Subcutaneous abdominal adipose tissue (tissue), 5 donors: ENCODE measurements around the gene TOM1L2.

Experiments
- H3K27ac ChIP-seq: one replicate; pipeline ENCODE4 v1.7.0; 2013; ENCODE audit warnings: low read depth, mild to moderate bottlenecking, inconsistent platforms, low read length, moderate library complexity
- H3K27me3 ChIP-seq, 5 donors: one replicate each; pipeline ENCODE4 v1.7.0; 2013; ENCODE audit warnings: low read length in 5 of 5, inconsistent platforms in 1 of 5; ENCODE audit not compliant: control insufficient read depth in 5 of 5, insufficient read depth in 4 of 5
- H3K36me3 ChIP-seq, 5 donors: one replicate each; pipeline ENCODE4 v1.7.0; 2013; ENCODE audit warnings: low read length in 5 of 5; ENCODE audit not compliant: control insufficient read depth in 5 of 5, insufficient read depth in 5 of 5
- H3K4me1 ChIP-seq, 5 donors: one replicate each; pipeline ENCODE4 v1.7.0; 2013; ENCODE audit warnings: low read length in 5 of 5, mild to moderate bottlenecking in 3 of 5, moderate library complexity in 1 of 5; ENCODE audit not compliant: control insufficient read depth in 5 of 5, insufficient read depth in 5 of 5
- H3K4me3 ChIP-seq, 5 donors: one replicate each; pipeline ENCODE4 v1.7.0; 2013; ENCODE audit warnings: low read length in 5 of 5, low read depth in 1 of 5
- H3K9ac ChIP-seq, 5 donors: one replicate each; pipeline ENCODE4 v1.7.0; 2013; ENCODE audit warnings: low read length in 5 of 5, mild to moderate bottlenecking in 4 of 5, moderate library complexity in 3 of 5
- H3K9me3 ChIP-seq, 5 donors: one replicate each; pipeline ENCODE4 v1.7.0; 2013; ENCODE audit warnings: low read length in 5 of 5; ENCODE audit not compliant: control insufficient read depth in 5 of 5
- donor health status: healthy.
- donor health status: healthy.
- donor health status: healthy.
- donor health status: healthy.
- donor health status: healthy.

The TOM1L2 gene

GRCh38 chr17:17859909-17860765, 112.1 kb downstream of the TOM1L2 start:
- Histone ChIP-seq H3K9me3 (no peaks in the 10 kb centered on the region), H3K9ac (no peak overlapping the region), H3K27ac (no peak overlapping the region), H3K4me3 (no peak overlapping the region), H3K27me3 (no peaks in the 10 kb centered on the region), H3K36me3 (peaks cover 0 to 36% (median 16%) of the 10 kb centered on the region in 5 donors), H3K4me1 (peaks cover 2 to 27% (median 19%) of the 10 kb centered on the region in 5 donors)

- peak overlapping the region; percentile 63 for H3K27ac ChIP-seq
- peaks cover 6 to 47% (median 27%) of the 10 kb centered on the region in 5 donors for H3K4me1 ChIP-seq
Measured at GRCh38 chr17:17857496-17857895, 114.7 kb downstream of the TOM1L2 start.

GRCh38 chr17:17856386-17856785, 115.8 kb downstream of the TOM1L2 start:
- peak overlapping the region; percentile 63 for H3K27ac ChIP-seq
- H3K36me3 ChIP-seq: peaks cover 0 to 17% (median 7%) of the 10 kb centered on the region in 5 donors
- no peaks in the 10 kb centered on the region for H3K27me3 ChIP-seq
- H3K9ac ChIP-seq: peak overlapping the region in 1 of 5 donors; percentile 41
- no peaks in the 10 kb centered on the region for H3K9me3 ChIP-seq
- peaks cover 6 to 47% (median 27%) of the 10 kb centered on the region in 5 donors for H3K4me1 ChIP-seq
- no peak overlapping the region for H3K4me3 ChIP-seq

More at GRCh38 chr17:17857496-17857895, 114.7 kb downstream of the TOM1L2 start:
- Histone ChIP-seq H3K4me3 (no peak overlapping the region), H3K36me3 (peaks cover 0 to 28% (median 16%) of the 10 kb centered on the region in 5 donors), H3K27me3 (no peaks in the 10 kb centered on the region), H3K9ac (peak overlapping the region in 1 of 5 donors; percentile 25), H3K9me3 (no peaks in the 10 kb centered on the region)

GRCh38 chr17:17855976-17856375, 116.2 kb downstream of the TOM1L2 start:
- Histone ChIP-seq H3K9me3 (no peaks in the 10 kb centered on the region), H3K27ac (peak overlapping the region; percentile 77), H3K4me3 (no peak overlapping the region), H3K27me3 (no peaks in the 10 kb centered on the region), H3K4me1 (peaks cover 6 to 47% (median 27%) of the 10 kb centered on the region in 5 donors), H3K36me3 (peaks cover 0 to 14% (median 3%) of the 10 kb centered on the region in 5 donors), H3K9ac (peak overlapping the region in 2 of 5 donors; percentile 58 to 65)

GRCh38 chr17:17853811-17854447, 118.3 kb downstream of the TOM1L2 start:
- Histone ChIP-seq H3K4me1 (peaks cover 15 to 59% (median 34%) of the 10 kb centered on the region in 5 donors), H3K9me3 (no peaks in the 10 kb centered on the region), H3K9ac (no peak overlapping the region), H3K27ac (peak overlapping the region; percentile 53), H3K36me3 (peaks cover 0 to 15% (median 0%) of the 10 kb centered on the region in 5 donors), H3K27me3 (no peaks in the 10 kb centered on the region), H3K4me3 (no peak overlapping the region)

- peaks cover 0 to 19% (median 0%) of the 10 kb centered on the region in 5 donors for H3K36me3 ChIP-seq
- H3K27me3 ChIP-seq: no peaks in the 10 kb centered on the region
- H3K4me3 ChIP-seq: no peak overlapping the region
- H3K9me3 ChIP-seq: no peaks in the 10 kb centered on the region
- H3K4me1 ChIP-seq: peaks cover 21 to 69% (median 43%) of the 10 kb centered on the region in 5 donors
- no peak overlapping the region for H3K9ac ChIP-seq
- peak overlapping the region; percentile 53 for H3K27ac ChIP-seq
Measured at GRCh38 chr17:17852930-17853329, 119.3 kb downstream of the TOM1L2 start.

- peak overlapping the region in 1 of 5 donors; percentile 19 for H3K9ac ChIP-seq
- peaks cover 21 to 70% (median 50%) of the 10 kb centered on the region in 5 donors for H3K4me1 ChIP-seq
- peak overlapping the region; percentile 53 for H3K27ac ChIP-seq
Measured at GRCh38 chr17:17851103-17852002, 120.8 kb downstream of the TOM1L2 start.

GRCh38 chr17:17849845-17850373, 122.3 kb downstream of the TOM1L2 start:
- Histone ChIP-seq H3K4me3 (no peak overlapping the region), H3K27ac (peak overlapping the region; percentile 88), H3K9ac (peak overlapping the region; percentile 44 to 74 (median 65)), H3K4me1 (peaks cover 21 to 56% (median 38%) of the 10 kb centered on the region in 5 donors), H3K27me3 (no peaks in the 10 kb centered on the region), H3K9me3 (no peaks in the 10 kb centered on the region), H3K36me3 (peaks cover 0 to 33% (median 11%) of the 10 kb centered on the region in 5 donors)

More at GRCh38 chr17:17851103-17852002, 120.8 kb downstream of the TOM1L2 start:
- Histone ChIP-seq H3K27me3 (no peaks in the 10 kb centered on the region), H3K4me3 (no peak overlapping the region), H3K9me3 (no peaks in the 10 kb centered on the region), H3K36me3 (peaks cover 0 to 29% (median 8%) of the 10 kb centered on the region in 5 donors)

- Histone ChIP-seq H3K9ac (peak overlapping the region; percentile 44 to 74 (median 65)), H3K4me3 (no peak overlapping the region), H3K9me3 (no peaks in the 10 kb centered on the region), H3K27ac (peak overlapping the region; percentile 88), H3K27me3 (no peaks in the 10 kb centered on the region), H3K36me3 (peaks cover 0 to 33% (median 11%) of the 10 kb centered on the region in 5 donors), H3K4me1 (peaks cover 21 to 53% (median 35%) of the 10 kb centered on the region in 5 donors)
Measured at GRCh38 chr17:17849147-17849820, 122.9 kb downstream of the TOM1L2 start.
